ENCODE results near the gene ZSWIM5.
"Not testable (repeated sequence)": the region's sequence is repeated elsewhere in the genome, so short reads cannot be mapped to it uniquely, and the experiment has no call there.

The ZSWIM5 gene

DNA sequence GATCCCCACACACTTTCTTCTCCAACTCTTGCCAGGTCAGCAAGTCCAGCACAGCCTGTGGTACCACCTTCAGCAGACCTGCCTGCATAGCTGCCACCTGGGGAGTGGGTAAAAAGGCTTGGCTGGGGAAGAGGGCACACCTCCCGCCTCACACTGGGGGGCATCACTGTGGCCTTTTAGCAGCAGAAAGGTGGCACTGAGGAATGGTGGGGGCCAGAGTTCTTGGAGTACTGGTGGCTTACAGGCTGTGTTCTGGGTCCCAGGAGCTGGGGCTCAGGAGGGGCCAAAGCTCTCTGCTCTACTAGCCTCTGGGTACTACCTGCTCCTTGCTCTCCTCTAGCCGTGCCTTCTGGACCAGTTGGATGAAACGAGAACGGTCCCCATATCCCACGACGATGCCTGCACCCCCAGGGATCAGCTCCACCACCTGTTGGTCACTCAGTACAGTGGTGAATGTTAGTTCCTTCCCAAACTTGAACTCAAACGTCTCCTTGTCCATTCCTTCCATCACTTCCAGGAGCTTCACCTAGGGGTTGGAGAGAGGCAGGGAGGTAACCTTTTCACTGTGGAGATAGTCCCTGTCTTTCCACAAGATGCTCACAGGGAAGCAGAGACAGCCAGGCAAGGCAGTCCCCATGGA is 202.0 kb downstream of the ZSWIM5 start:
- no peak for DNase-seq (ENCODE audit: low read depth in 2 of 2)
- H3K4me3 ChIP-seq (replicated peaks in 1 of 2; ENCODE audit: low read depth in 2 of 2, low read length in 2 of 2), result no peak overlapping the region
- TF ChIP-seq, protein P1, sequence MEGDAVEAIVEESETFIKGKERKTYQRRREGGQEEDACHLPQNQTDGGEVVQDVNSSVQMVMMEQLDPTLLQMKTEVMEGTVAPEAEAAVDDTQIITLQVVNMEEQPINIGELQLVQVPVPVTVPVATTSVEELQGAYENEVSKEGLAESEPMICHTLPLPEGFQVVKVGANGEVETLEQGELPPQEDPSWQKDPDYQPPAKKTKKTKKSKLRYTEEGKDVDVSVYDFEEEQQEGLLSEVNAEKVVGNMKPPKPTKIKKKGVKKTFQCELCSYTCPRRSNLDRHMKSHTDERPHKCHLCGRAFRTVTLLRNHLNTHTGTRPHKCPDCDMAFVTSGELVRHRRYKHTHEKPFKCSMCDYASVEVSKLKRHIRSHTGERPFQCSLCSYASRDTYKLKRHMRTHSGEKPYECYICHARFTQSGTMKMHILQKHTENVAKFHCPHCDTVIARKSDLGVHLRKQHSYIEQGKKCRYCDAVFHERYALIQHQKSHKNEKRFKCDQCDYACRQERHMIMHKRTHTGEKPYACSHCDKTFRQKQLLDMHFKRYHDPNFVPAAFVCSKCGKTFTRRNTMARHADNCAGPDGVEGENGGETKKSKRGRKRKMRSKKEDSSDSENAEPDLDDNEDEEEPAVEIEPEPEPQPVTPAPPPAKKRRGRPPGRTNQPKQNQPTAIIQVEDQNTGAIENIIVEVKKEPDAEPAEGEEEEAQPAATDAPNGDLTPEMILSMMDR (IDR thresholded peaks at IDR 0.05; ENCODE audit: low read depth, low read length), result no peak

DNA sequence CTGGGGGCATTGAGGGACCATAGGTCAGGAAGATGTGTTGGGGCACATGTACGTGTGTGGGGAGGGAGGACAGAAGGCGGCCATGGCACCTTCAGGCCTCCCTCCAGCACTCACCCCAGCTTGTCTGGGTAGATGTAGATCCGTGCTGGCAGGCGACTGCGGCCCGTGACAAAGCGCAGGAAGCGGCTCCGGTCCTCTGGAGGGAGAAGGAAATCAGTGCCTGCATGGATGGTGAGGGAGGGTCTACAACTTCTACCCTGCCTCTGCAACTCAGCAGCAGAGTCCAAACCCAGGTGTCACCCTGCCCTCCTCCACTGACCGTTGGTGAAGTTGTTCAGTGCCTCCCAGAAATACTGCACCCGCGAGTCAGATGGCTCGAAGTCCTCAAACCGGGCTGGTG is 202.7 kb downstream of the ZSWIM5 start:
- no peak overlapping the region for H3K4me3 ChIP-seq (replicated peaks in 1 of 2; ENCODE audit: low read depth in 2 of 2, low read length in 2 of 2)
- DNase-seq (ENCODE audit: low read depth in 2 of 2), result no peak
- TF ChIP-seq, protein P1 (IDR thresholded peaks at IDR 0.05; ENCODE audit: low read depth, low read length), result no peak

DNA sequence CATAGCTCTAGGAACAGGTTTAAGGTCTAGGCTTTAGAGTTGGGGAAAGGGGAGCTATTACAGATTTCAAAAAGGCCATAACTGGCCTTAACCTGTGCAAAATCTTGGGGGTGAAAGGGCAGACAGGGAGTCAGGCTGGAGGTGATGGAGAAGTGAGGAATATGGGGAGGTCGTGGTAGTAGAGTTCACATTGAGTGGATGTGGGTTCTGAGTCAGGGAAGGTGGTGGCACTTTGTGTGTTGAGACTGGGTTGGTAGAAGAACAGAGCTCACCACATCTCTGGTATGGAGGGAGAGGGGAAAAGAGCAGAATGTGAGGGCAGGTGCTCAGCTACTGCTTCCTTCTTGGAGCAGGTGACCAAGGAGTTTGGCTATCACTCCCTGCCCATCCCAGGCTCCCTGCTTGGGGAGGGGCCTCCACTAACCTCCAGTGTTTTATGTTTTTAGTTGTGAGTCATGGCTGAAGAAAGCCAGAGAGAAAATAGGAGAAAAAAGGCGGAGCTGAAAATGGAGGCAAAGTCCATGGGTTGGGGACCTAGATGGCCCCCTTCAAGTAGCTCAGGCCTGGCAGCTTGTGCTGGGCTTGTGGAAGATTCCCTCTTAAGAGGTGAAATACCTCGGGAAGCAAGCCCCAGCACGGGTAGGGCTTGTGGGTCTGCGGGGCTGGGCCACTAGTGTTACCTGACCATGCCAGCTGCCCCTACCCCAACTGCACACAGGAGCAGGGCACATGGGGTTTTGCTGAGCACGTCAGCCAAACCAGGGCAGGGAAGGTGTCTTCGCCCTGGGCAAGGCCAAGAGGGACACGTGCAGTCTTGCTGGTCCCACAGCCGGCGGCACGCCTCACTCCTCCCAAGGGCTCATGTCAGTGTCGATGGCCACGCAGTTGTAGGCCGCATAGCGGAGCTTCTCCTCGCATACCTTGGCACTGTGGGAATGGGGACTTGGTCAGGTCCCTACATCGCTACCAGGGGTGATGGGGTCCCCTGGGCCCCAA is 203.5 kb downstream of the ZSWIM5 start:
- no peak for DNase-seq (ENCODE audit: low read depth in 2 of 2)
- TF ChIP-seq, protein P1 (IDR thresholded peaks at IDR 0.05; ENCODE audit: low read depth, low read length), result no peak
- H3K4me3 ChIP-seq (replicated peaks in 1 of 2; ENCODE audit: low read depth in 2 of 2, low read length in 2 of 2), result no peak overlapping the region

DNA sequence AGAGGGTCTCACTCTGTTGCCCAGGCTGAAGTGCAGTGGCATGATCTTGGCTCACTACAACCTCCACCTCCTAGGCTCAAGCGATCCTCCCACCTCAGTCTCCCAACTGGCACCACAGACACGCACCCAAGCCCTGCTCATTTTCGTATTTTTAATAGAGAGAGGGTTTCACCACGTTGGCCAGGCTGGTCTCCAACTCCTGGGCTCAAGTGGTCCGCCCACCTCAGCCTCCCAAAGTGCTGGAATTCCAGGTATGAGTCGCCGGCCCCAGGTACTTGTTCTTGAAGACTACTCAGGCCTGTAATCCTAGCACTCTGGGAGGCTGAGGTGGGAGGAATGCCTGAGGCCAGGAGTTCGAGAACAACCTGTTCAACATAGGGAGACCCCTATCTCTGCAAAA is 204.8 kb downstream of the ZSWIM5 start:
- DNase-seq (ENCODE audit: low read depth in 2 of 2); H3K4me3 ChIP-seq (replicated peaks in 1 of 2; ENCODE audit: low read depth in 2 of 2, low read length in 2 of 2): not testable (repeated sequence)

DNA sequence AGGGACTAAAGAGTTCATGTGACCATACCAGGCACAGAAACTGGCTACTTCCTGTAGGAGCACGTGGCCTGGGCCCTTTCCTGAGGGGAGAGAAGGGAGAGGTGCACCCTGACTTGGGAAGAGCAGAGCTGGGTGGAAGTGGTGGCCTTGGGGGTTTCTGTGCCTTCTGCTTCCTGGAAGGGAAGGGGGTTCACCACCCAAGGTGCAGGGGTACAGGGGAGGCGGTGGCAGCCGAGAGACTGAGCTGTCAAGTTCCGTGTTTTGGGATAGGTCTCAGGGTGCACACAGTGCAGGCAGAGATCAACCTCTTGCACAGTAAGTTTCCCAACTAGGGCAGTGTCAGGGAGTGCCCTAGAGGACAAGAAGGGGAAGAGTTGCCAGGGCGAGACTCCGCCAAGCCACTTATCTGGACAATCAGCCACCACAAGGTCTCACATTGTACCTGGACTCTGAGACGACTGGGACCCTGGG is 205.4 kb downstream of the ZSWIM5 start:
- DNase-seq (ENCODE audit: low read depth in 2 of 2), result no peak
- H3K4me3 ChIP-seq (replicated peaks in 1 of 2; ENCODE audit: low read depth in 2 of 2, low read length in 2 of 2), result no peak overlapping the region
- TF ChIP-seq, protein P1 (IDR thresholded peaks at IDR 0.05; ENCODE audit: low read depth, low read length), result no peak

DNA sequence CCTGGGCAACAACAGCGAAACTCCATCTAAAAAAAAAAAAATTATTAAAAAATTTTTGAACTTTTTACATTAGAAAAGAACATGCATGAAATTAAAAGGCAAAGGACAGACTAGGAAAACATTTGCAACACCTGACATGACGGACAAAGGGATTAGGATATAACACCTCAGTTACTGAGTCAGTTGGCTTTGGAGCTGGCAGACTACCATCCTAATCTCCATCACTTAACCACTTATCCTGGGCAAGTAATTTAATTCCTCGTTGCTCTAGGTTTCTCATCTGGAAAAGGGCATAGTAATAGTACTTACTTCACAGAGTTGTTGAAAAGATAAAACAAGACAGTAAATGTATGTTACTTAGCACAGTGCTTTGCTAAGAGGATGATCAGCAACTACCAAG is 207.2 kb downstream of the ZSWIM5 start:
- H3K4me3 ChIP-seq (replicated peaks in 1 of 2; ENCODE audit: low read depth in 2 of 2, low read length in 2 of 2), result no peak overlapping the region
- DNase-seq (ENCODE audit: low read depth in 2 of 2), result no peak
- TF ChIP-seq, protein P1 (IDR thresholded peaks at IDR 0.05; ENCODE audit: low read depth, low read length), result no peak
